Prostate gland (tissue), 2 donors: ENCODE data around the gene ZNF319.

Experiments
- POLR2A ChIP-seq: fragments of 450-650 bp; IDR thresholded peaks from one replicate; pipeline ENCODE4 v1.6.1; 2016; ENCODE audit warnings: antibody characterized with exemption, mild to moderate bottlenecking
- POLR2AphosphoS5 ChIP-seq: sonication (generic); formaldehyde crosslinking; IDR thresholded peaks from one replicate; pipeline ENCODE4 v1.6.1; 2017; ENCODE audit warnings: antibody characterized with exemption
- TF ChIP-seq, protein P1 (sequence below), 4 experiments: fragments of 200-600 bp in 2 of 4; fragments of 450-650 bp in 2 of 4; sonication (generic) in 2 of 4; IDR thresholded peaks; 1 replicate in 3 of 4; 2 replicates in 1 of 4; pipeline ENCODE4 v1.5.1; 2016 to 2019; ENCODE audit warnings: antibody characterized with exemption in 4 of 4, mild to moderate bottlenecking in 2 of 4, moderate library complexity in 2 of 4

GRCh38 chr16:57987441-57988177 is 12.9 kb downstream of the ZNF319 start:
- TF ChIP-seq POLR2AphosphoS5 (no peak), POLR2A (no peak)
- TF ChIP-seq, protein P1, sequence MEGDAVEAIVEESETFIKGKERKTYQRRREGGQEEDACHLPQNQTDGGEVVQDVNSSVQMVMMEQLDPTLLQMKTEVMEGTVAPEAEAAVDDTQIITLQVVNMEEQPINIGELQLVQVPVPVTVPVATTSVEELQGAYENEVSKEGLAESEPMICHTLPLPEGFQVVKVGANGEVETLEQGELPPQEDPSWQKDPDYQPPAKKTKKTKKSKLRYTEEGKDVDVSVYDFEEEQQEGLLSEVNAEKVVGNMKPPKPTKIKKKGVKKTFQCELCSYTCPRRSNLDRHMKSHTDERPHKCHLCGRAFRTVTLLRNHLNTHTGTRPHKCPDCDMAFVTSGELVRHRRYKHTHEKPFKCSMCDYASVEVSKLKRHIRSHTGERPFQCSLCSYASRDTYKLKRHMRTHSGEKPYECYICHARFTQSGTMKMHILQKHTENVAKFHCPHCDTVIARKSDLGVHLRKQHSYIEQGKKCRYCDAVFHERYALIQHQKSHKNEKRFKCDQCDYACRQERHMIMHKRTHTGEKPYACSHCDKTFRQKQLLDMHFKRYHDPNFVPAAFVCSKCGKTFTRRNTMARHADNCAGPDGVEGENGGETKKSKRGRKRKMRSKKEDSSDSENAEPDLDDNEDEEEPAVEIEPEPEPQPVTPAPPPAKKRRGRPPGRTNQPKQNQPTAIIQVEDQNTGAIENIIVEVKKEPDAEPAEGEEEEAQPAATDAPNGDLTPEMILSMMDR (IDR thresholded peaks at IDR 0.05), result no peak
